Activated naive CD4-positive, alpha-beta T cell treated with anti-CD3 and anti-CD28 coated beads for 36 hours (primary cell): ENCODE results near the gene SYF2. TPM values are rescaled to one million over a fixed set of nuclear protein-coding genes. Genes with fewer than 3 reads are reported as not detected.
"Not testable (repeated sequence)": the region's sequence is repeated elsewhere in the genome, so short reads cannot be mapped to it uniquely, and the experiment has no call there.

Source experiments
- CTCF ChIA-PET: fragments of 350-600 bp; sonication (Branson Sonifier 250); formaldehyde crosslinking; loops from one replicate; lab custom pipeline; 2021; ENCODE audit warnings: antibody characterized with exemption; lab: Charles Lee
- DNase-seq: peaks from one replicate; pipeline ENCODE4 v3.0.0-alpha.2; 2020
- H3K27ac Mint-ChIP-seq: one replicate; pipeline ENCODE4 v1.8.0; 2021; ENCODE audit warnings: mild to moderate bottlenecking, mixed read lengths
- H3K27me3 Mint-ChIP-seq: one replicate; pipeline ENCODE4 v1.8.0; 2021; ENCODE audit warnings: low read depth, mixed read lengths
- H3K36me3 Mint-ChIP-seq: one replicate; pipeline ENCODE4 v1.8.0; 2021; ENCODE audit warnings: low read depth, mixed read lengths
- H3K4me1 Mint-ChIP-seq: one replicate; pipeline ENCODE4 v1.8.0; 2021; ENCODE audit warnings: low read depth, mixed read lengths
- H3K4me3 Mint-ChIP-seq: one replicate; pipeline ENCODE4 v1.8.0; 2021; ENCODE audit warnings: mild to moderate bottlenecking, moderate library complexity, mixed read lengths
- H3K9me3 Mint-ChIP-seq: one replicate; pipeline ENCODE4 v1.8.0; 2021; ENCODE audit warnings: mixed read lengths
- intact Hi-C: fragments of 100-400 bp; cut with micrococcal nuclease; formaldehyde crosslinking; loops from one replicate; pipeline ENCODE4 v1.15.1; 2023
- total RNA-seq, 2 experiments: library from RNA; stranded (reverse); gene quantifications; one replicate each; pipeline ENCODE4 v1.2.3, GENCODE V29; 2021

The SYF2 gene
- total RNA-seq, 2 experiments from 2014 or later: 39.7 to 46.8 TPM

- H3K9me3 Mint-ChIP-seq: no peaks in the 10 kb centered on the region
- H3K36me3 Mint-ChIP-seq: peaks cover 19% of the 10 kb centered on the region
- CTCF ChIA-PET: interaction anchor here (0.5 to 1.0 kb wide), 5 partner anchors 9 to 629 kb away, joined by 3 to 6 read pairs (median 3); no protein-coding TSS in a partner anchor
- peak; percentile 96 for DNase-seq
- H3K27me3 Mint-ChIP-seq: no peaks in the 10 kb centered on the region
- intact Hi-C loops: loop anchor here (1.0 to 10.0 kb wide), 7 partner anchors 7 to 1065 kb away; partner anchors contain the start of genes MTFR1L, PAFAH2, RSRP1 and SYF2
- H3K27ac Mint-ChIP-seq: peak overlapping the region; percentile 99
- peaks cover 48% of the 10 kb centered on the region for H3K4me1 Mint-ChIP-seq
- peak overlapping the region; percentile 91 for H3K4me3 Mint-ChIP-seq
Observed at GRCh38 chr1:25239681-25240541, 7.6 kb upstream of the SYF2 start.

- H3K4me1 Mint-ChIP-seq: peaks cover 38% of the 10 kb centered on the region
Observed at GRCh38 chr1:25238046-25238445, 5.7 kb upstream of the SYF2 start.

GRCh38 chr1:25236261-25236660 lies 4.0 kb upstream of the SYF2 start:
- H3K4me3 Mint-ChIP-seq, CTCF ChIA-PET: not testable (repeated sequence)
- intact Hi-C loops: loop anchor here (10.0 kb wide), 2 partner anchors 271 to 889 kb away; no protein-coding TSS in a partner anchor

More at GRCh38 chr1:25238046-25238445, 5.7 kb upstream of the SYF2 start:
- intact Hi-C loops: loop anchor here (10.0 kb wide), 2 partner anchors 273 to 887 kb away; no protein-coding TSS in a partner anchor
- no peaks in the 10 kb centered on the region for H3K9me3 Mint-ChIP-seq
- H3K27ac Mint-ChIP-seq: peak overlapping the region; percentile 63
- H3K36me3 Mint-ChIP-seq: peaks cover 10% of the 10 kb centered on the region
- CTCF ChIA-PET: no interaction called here
- no peaks in the 10 kb centered on the region for H3K27me3 Mint-ChIP-seq
- H3K4me3 Mint-ChIP-seq: no peak overlapping the region
- DNase-seq: no peak

GRCh38 chr1:25235411-25235810 lies 3.1 kb upstream of the SYF2 start:
- H3K9me3 Mint-ChIP-seq, CTCF ChIA-PET, H3K27me3 Mint-ChIP-seq, DNase-seq, H3K4me3 Mint-ChIP-seq, H3K36me3 Mint-ChIP-seq, H3K27ac Mint-ChIP-seq: not testable (repeated sequence)
- intact Hi-C loops: loop anchor here (10.0 kb wide), 2 partner anchors 271 to 889 kb away; no protein-coding TSS in a partner anchor
- H3K4me1 Mint-ChIP-seq: peaks cover 30% of the 10 kb centered on the region

More at GRCh38 chr1:25236261-25236660, 4.0 kb upstream of the SYF2 start:
- not testable (repeated sequence) for H3K27ac Mint-ChIP-seq, H3K9me3 Mint-ChIP-seq, H3K36me3 Mint-ChIP-seq, DNase-seq, H3K27me3 Mint-ChIP-seq
- peaks cover 31% of the 10 kb centered on the region for H3K4me1 Mint-ChIP-seq

- Mint-ChIP-seq H3K4me3 (no peak overlapping the region), H3K9me3 (no peaks in the 10 kb centered on the region), H3K4me1 (peaks cover 33% of the 10 kb centered on the region), H3K27ac (no peak overlapping the region), H3K27me3 (no peaks in the 10 kb centered on the region), H3K36me3 (peaks cover 15% of the 10 kb centered on the region)
- CTCF ChIA-PET: no interaction called here
- intact Hi-C loops: loop anchor here (1.0 to 10.0 kb wide), 6 partner anchors 7 to 892 kb away; partner anchors contain the start of genes CLIC4, MACO1 and RSRP1
- peak; percentile 88 for DNase-seq
Observed at GRCh38 chr1:25232866-25233784, 823 bp upstream of the SYF2 start.

- peak overlapping the region; percentile 32 for H3K27ac Mint-ChIP-seq
- intact Hi-C loops: no loop called here
- H3K27me3 Mint-ChIP-seq: no peaks in the 10 kb centered on the region
- CTCF ChIA-PET: no interaction called here
- H3K4me3 Mint-ChIP-seq: no peak overlapping the region
- no peaks in the 10 kb centered on the region for H3K9me3 Mint-ChIP-seq
- H3K4me1 Mint-ChIP-seq: peaks cover 10% of the 10 kb centered on the region
- peaks cover 45% of the 10 kb centered on the region for H3K36me3 Mint-ChIP-seq
- DNase-seq: no peak
Observed at GRCh38 chr1:25223471-25223870, 8.8 kb downstream of the SYF2 start.

- H3K4me3 Mint-ChIP-seq: no peak overlapping the region
- H3K9me3 Mint-ChIP-seq: no peaks in the 10 kb centered on the region
- peaks cover 5% of the 10 kb centered on the region for H3K4me1 Mint-ChIP-seq
- no peak overlapping the region for H3K27ac Mint-ChIP-seq
- H3K36me3 Mint-ChIP-seq: peaks cover 41% of the 10 kb centered on the region
- intact Hi-C loops: no loop called here
- no peak for DNase-seq
- H3K27me3 Mint-ChIP-seq: no peaks in the 10 kb centered on the region
- CTCF ChIA-PET: interaction anchor here (1.0 to 1.2 kb wide), 2 partner anchors 16 to 19 kb away, joined by 5 to 6 read pairs; no protein-coding TSS in a partner anchor
Observed at GRCh38 chr1:25222606-25223005, 9.7 kb downstream of the SYF2 start.

GRCh38 chr1:25220666-25221065 lies 11.6 kb downstream of the SYF2 start:
- CTCF ChIA-PET: interaction anchor here (0.6 kb wide), 1 partner anchor 532 kb away, joined by 5 read pairs; no protein-coding TSS in a partner anchor
- DNase-seq: no peak
- Mint-ChIP-seq H3K4me1 (peaks cover 10% of the 10 kb centered on the region), H3K9me3 (no peaks in the 10 kb centered on the region), H3K36me3 (peaks cover 29% of the 10 kb centered on the region), H3K27me3 (no peaks in the 10 kb centered on the region), H3K27ac (no peak overlapping the region), H3K4me3 (no peak overlapping the region)
- intact Hi-C loops: no loop called here

- Mint-ChIP-seq H3K4me3 (no peak overlapping the region), H3K27ac (no peak overlapping the region), H3K9me3 (no peaks in the 10 kb centered on the region), H3K27me3 (no peaks in the 10 kb centered on the region), H3K4me1 (peaks cover 10% of the 10 kb centered on the region), H3K36me3 (peaks cover 26% of the 10 kb centered on the region)
- CTCF ChIA-PET: interaction anchor here (0.5 to 0.7 kb wide), 2 partner anchors 102 to 493 kb away, joined by 3 to 10 read pairs; no protein-coding TSS in a partner anchor
- intact Hi-C loops: no loop called here
- DNase-seq: no peak
Observed at GRCh38 chr1:25219661-25220251, 12.5 kb downstream of the SYF2 start.

- H3K4me3 Mint-ChIP-seq: no peak overlapping the region
- no peaks in the 10 kb centered on the region for H3K27me3 Mint-ChIP-seq
- intact Hi-C loops: no loop called here
- CTCF ChIA-PET: interaction anchor here (1.2 kb wide), 1 partner anchor 11 kb away, joined by 3 read pairs; no protein-coding TSS in a partner anchor
- peaks cover 15% of the 10 kb centered on the region for H3K36me3 Mint-ChIP-seq
- DNase-seq: no peak
- peaks cover 4% of the 10 kb centered on the region for H3K4me1 Mint-ChIP-seq
- no peaks in the 10 kb centered on the region for H3K9me3 Mint-ChIP-seq
- no peak overlapping the region for H3K27ac Mint-ChIP-seq
Observed at GRCh38 chr1:25217598-25218232, 14.6 kb downstream of the SYF2 start.

- peaks cover 4% of the 10 kb centered on the region for H3K4me1 Mint-ChIP-seq
- H3K4me3 Mint-ChIP-seq: no peak overlapping the region
- H3K27me3 Mint-ChIP-seq: no peaks in the 10 kb centered on the region
- H3K27ac Mint-ChIP-seq: no peak overlapping the region
- intact Hi-C loops: no loop called here
- CTCF ChIA-PET: interaction anchor here (1.2 kb wide), 1 partner anchor 11 kb away, joined by 3 read pairs; no protein-coding TSS in a partner anchor
- peaks cover 13% of the 10 kb centered on the region for H3K36me3 Mint-ChIP-seq
- no peaks in the 10 kb centered on the region for H3K9me3 Mint-ChIP-seq
- no peak for DNase-seq
Observed at GRCh38 chr1:25217015-25217414, 15.3 kb downstream of the SYF2 start.
